Upper lobe of right lung (tissue), 1 donor: ENCODE results near the gene MYO18A. TPM values are rescaled to one million over a fixed set of nuclear protein-coding genes. Genes with fewer than 3 reads are reported as not detected.

ENCODE experiments used
- ATAC-seq: fragments of 200-7000 bp; cut with Tn5 transposase; one replicate; pipeline ENCODE4 v1.9.1; 2020; ENCODE audit warnings: mild to moderate bottlenecking, moderate library complexity
- DNase-seq: peaks from one replicate; pipeline ENCODE4 v3.0.0-alpha.2; 2020
- H3K27ac ChIP-seq: fragments of 200-600 bp; one replicate; pipeline ENCODE4 v1.8.0; 2022
- H3K27me3 ChIP-seq: fragments of 200-600 bp; one replicate; pipeline ENCODE4 v1.8.0; 2022; ENCODE audit warnings: mild to moderate bottlenecking
- H3K36me3 ChIP-seq: fragments of 200-600 bp; one replicate; pipeline ENCODE4 v1.8.0; 2022
- H3K4me1 ChIP-seq: fragments of 200-600 bp; one replicate; pipeline ENCODE4 v1.8.0; 2022
- H3K4me3 ChIP-seq: fragments of 200-600 bp; one replicate; pipeline ENCODE4 v1.8.0; 2022; ENCODE audit warnings: mild to moderate bottlenecking
- H3K9me3 ChIP-seq: fragments of 200-600 bp; one replicate; pipeline ENCODE4 v1.8.0; 2022
- CTCF ChIP-seq: fragments of 200-600 bp; IDR thresholded peaks from one replicate; pipeline ENCODE4 v1.8.0; 2022; ENCODE audit warnings: antibody characterized with exemption
- intact Hi-C: fragments of 100-400 bp; cut with DNase I; formaldehyde crosslinking; loops from one replicate; pipeline ENCODE4 v1.11.0; 2022
- total RNA-seq: library from RNA; stranded (reverse); fragmentation: NEBNext Ultra II Directional; extraction: Animal tissue kit (Norgen Biotek cat#: 25700); gene quantifications from one replicate; pipeline ENCODE4 v1.2.1, GENCODE V29; 2021
- donor health status: DM: no; HTN: yes; CAD: no; lungs with severe emphysema.

MYO18A gene
- total RNA-seq, 1 donor from 2014 or later = 51.0 TPM

GRCh38 chr17:29076087-29076486 is 104.1 kb downstream of the MYO18A start:
- no peak for TF ChIP-seq CTCF
- H3K9me3 ChIP-seq = no peaks in the 10 kb centered on the region
- no peak overlapping the region for H3K4me3 ChIP-seq
- H3K4me1 ChIP-seq = no peaks in the 10 kb centered on the region
- H3K27ac ChIP-seq = no peak overlapping the region
- DNase-seq (no peak), ATAC-seq (no peak)
- no peaks in the 10 kb centered on the region for H3K27me3 ChIP-seq
- intact Hi-C loops = no loop called here
- H3K36me3 ChIP-seq = peaks cover 24% of the 10 kb centered on the region

GRCh38 chr17:29074488-29074887 is 105.7 kb downstream of the MYO18A start:
- no peak for DNase-seq
- Histone ChIP-seq H3K4me3 (no peak overlapping the region), H3K4me1 (no peaks in the 10 kb centered on the region), H3K27ac (no peak overlapping the region), H3K27me3 (no peaks in the 10 kb centered on the region), H3K36me3 (peaks cover 8% of the 10 kb centered on the region), H3K9me3 (no peaks in the 10 kb centered on the region)
- no peak for TF ChIP-seq CTCF
- ATAC-seq = no peak
- intact Hi-C loops = no loop called here

GRCh38 chr17:29073520-29073919 is 106.7 kb downstream of the MYO18A start:
- no peaks in the 10 kb centered on the region for H3K9me3 ChIP-seq
- H3K4me3 ChIP-seq = no peak overlapping the region
- ATAC-seq (no peak), DNase-seq (no peak)
- no peaks in the 10 kb centered on the region for H3K4me1 ChIP-seq
- no peak overlapping the region for H3K27ac ChIP-seq
- no peaks in the 10 kb centered on the region for H3K27me3 ChIP-seq
- intact Hi-C loops = no loop called here
- no peaks in the 10 kb centered on the region for H3K36me3 ChIP-seq
- TF ChIP-seq CTCF = no peak

- intact Hi-C loops = no loop called here
- Histone ChIP-seq H3K36me3 (no peaks in the 10 kb centered on the region), H3K9me3 (no peaks in the 10 kb centered on the region), H3K4me3 (no peak overlapping the region), H3K27ac (no peak overlapping the region), H3K27me3 (no peaks in the 10 kb centered on the region), H3K4me1 (no peaks in the 10 kb centered on the region)
- TF ChIP-seq CTCF = no peak
- no peak for ATAC-seq
- DNase-seq = no peak
Observed at GRCh38 chr17:29073045-29073444, 107.2 kb downstream of the MYO18A start.

GRCh38 chr17:29071303-29071702 is 108.9 kb downstream of the MYO18A start:
- Histone ChIP-seq H3K9me3 (no peaks in the 10 kb centered on the region), H3K4me1 (no peaks in the 10 kb centered on the region), H3K4me3 (no peak overlapping the region), H3K27ac (no peak overlapping the region), H3K36me3 (no peaks in the 10 kb centered on the region), H3K27me3 (no peaks in the 10 kb centered on the region)
- TF ChIP-seq CTCF = no peak
- ATAC-seq (no peak), DNase-seq (no peak)
- intact Hi-C loops = no loop called here

- DNase-seq (no peak), ATAC-seq (no peak)
- Histone ChIP-seq H3K4me3 (no peak overlapping the region), H3K4me1 (no peaks in the 10 kb centered on the region), H3K27me3 (no peaks in the 10 kb centered on the region), H3K9me3 (no peaks in the 10 kb centered on the region), H3K36me3 (no peaks in the 10 kb centered on the region), H3K27ac (no peak overlapping the region)
- TF ChIP-seq CTCF = no peak
- intact Hi-C loops = no loop called here
Observed at GRCh38 chr17:29070781-29071180, 109.4 kb downstream of the MYO18A start.
